T47D (cell line): ENCODE data around the gene XCL1.

Experiments
- DNase-seq, 2 experiments: peaks; one replicate each; pipeline versions ENCODE4 v3.0.0 to v3.0.0-alpha.2; 2011 to 2012; ENCODE audit warnings: low read depth in 1 of 2, low spot score in 1 of 2
- JUND ChIP-seq: IDR thresholded peaks from 2 replicates; pipeline ENCODE4 v1.6.1; 2012; ENCODE audit warnings: low read depth
- in situ Hi-C: cut with HindIII; loops from 2 replicates; pipeline ENCODE4 v1.10.0; 2016; ENCODE audit warnings: low sequenced_read_pairs, low pct_unique_long_range_greater_than_20kb

Gene XCL1

DNA sequence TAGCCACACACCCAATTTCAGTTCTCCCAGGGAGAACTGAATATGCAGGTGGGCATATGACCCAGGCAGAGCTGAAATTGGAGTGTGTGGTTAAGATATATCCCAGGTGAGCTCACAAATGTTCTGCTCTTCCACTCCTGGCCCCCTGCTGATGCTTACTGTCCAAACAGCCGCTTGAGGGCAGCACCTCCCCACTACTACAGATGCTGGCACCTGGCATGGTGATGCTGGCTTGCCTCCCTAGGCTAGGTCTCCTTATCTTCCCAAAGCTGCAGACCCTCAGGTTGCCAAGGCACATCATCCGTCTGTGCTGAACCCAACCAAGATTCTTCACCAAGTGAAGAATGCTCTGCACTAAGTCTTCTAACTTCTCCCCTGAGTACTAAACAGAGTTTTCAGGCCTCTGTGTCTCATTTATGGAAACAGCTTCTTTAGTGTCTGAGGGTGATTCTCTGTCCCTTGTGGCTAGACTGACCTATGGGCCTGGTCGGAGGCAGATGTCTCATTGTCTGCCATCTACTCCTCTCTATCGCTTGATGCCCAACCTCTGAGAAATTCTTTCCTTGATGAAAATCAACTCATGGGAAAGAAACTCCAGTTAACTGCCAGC lies 27.2 kb downstream of the XCL1 start:
- in situ Hi-C loops, result no loop called here
- DNase-seq, result peak; percentile 38 to 84
- no peak for TF ChIP-seq JUND

DNA sequence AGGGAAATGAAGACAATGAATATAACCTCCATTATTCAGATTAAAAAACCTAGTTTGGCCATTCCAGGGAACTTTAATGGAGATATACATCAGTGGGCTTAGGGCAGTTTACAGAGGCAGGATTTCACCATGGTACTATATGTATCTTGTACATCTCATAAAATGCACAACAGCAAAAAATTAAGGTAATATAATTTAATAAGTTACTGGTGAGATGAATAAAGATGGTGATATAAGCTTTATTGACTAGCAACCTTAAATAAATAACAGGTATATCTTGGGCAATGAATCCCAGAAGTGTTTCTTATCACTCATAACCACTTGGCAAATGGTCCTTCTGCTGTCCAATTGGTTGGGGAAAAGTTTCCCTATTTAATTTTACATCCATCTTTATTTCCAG lies 29.0 kb downstream of the XCL1 start:
- DNase-seq, result no peak
- TF ChIP-seq JUND, result no peak
- in situ Hi-C loops, result no loop called here

DNA sequence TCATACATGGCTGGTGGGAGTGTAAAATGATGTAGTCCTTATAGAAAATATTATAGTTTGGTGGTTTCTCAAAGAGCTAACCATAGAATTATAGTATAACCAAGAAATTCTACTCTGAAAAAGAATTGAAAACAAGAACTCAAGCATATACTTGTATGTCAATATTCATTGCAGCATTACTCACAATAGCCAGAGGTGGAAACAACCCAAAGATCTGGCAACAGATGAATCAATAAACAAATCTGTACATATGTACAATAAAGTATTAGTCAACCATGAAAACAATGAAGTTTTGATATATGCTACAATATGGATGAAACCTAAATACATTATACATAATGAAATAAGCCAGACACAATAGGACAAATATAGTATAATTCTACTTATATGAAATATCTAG lies 29.7 kb downstream of the XCL1 start:
- in situ Hi-C loops, result no loop called here
- peak in 1 of 2 experiments; percentile 16 for DNase-seq
- TF ChIP-seq JUND, result no peak

DNA sequence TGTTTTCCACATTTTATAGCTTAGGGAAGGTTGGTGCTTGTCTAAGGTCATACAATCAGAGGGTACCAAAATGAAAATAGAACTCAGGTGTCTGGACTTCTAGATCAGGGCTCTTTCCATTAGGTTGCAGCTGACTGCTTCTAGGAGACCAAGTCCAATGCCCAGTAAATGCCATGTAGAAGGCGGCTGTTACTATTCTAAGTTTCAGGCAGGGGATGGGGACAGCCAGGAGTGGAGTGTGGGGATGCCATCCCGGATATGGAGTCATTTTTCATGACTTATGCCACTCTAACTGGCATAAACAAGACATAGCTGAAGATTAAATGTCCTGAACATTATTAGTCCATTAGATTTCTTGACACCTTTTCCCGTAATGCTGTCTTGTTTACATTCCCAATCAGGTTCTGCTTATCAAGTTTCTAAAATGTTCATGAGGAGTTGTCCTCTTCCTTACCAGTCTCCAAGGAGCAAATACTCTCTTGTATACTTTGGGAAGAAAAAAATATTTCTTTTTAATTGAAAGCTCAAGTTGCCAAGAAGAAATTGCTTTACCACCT lies 31.5 kb downstream of the XCL1 start:
- TF ChIP-seq JUND, result no peak
- DNase-seq, result no peak
- in situ Hi-C loops, result no loop called here

DNA sequence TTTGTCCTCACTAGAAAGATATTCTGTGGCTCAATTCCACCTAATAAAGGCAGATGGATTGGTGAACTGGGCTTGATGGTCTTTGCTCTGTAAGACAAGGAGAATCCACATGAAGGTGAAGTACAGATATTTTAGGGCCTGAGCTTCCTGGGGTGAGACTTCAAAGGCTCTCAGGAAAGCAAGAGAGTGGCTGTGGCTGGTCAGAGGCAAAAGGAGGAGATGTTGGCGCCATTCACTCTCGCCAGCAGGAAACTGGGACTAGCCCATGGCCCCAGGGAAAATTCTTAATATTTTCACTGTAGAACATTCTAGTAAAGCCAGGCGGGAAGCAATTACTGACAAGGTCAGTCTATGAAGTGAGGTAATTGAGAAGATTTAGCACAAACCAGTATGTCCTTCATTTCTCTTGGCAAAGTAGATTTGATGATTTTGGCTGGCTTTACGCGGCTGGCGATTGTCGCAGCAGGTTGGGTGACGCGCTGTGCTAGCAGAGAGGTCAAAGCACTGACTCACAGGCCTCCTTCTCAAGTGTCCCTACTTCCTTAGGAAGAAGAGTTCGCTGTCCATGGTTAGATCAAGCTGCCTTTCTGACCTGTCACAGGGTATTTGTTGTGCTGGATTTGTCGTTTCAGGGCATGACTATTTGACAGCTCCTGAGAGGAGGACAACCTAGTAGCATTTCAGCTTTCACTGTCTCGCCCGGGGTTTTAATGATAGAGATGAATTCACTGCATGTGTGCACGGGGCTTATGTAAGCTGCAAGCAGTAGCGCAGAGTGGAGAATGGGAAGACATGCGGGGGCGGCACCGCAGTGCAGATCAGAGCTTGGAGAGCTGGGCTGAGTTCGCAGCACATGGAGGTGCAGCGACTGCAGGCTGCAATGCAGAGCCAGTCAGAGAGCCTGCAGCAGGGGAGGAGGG lies 32.7 kb downstream of the XCL1 start:
- no peak for TF ChIP-seq JUND
- in situ Hi-C loops, result no loop called here
- peak in 1 of 2 experiments; percentile 84 for DNase-seq

DNA sequence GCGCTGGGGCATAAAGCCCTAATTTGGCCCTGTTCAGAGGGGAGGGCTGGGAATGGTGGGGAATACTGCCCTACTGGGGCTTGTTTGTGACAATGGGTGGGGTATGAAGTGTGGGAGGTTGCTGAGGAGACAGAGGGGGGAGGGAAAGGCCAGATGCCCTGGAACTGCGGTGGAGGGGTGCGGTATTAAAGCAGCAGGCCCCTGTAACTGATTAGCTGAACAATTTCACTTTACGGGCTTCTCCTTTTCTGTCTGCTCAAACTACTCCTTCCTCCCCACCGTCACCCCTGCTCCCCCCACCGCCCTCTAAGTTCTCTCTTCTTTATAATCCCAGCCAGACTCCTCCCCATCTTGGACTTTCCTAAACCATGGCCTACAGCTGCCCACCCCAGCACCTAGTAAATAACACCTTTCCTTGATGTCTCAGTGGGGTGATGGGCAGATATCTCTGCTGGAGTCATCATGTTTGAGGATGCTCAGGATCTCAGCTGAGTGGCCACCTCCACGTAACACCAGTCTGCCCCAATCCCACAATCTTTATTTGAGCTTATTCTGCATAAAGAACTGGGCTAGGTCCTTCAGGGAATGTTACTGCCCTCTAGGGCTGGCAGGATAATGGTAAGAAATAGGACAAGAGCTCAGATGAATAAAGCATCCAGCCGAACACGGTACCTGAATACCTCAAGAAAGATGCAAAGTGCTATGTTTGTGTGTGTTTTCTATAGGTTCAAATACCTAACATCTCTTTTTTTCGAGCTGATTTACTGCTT lies 33.5 kb downstream of the XCL1 start:
- in situ Hi-C loops, result no loop called here
- peak in 1 of 2 experiments; percentile 20 for DNase-seq
- TF ChIP-seq JUND, result no peak

DNA sequence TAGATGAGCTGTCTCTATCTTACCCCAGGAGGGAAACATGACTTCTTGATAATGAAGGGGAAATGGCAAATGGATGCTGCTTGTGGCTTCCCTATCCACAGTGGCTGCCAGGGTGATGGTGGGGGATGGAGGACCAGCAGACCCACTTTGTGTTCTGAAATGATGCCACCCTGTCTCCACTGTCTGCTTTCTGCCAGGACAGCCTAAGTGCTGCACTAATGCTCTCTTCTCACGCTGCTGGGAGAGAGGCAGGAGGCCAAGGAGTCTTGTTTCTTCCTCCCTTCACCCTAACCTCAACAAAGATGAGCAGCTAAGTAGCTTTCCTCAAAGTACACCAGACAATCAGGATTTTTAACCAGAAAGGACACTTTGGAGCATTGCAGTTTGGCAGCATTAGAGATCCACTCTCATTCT lies 36.6 kb downstream of the XCL1 start:
- in situ Hi-C loops, result no loop called here
- TF ChIP-seq JUND, result no peak
- DNase-seq, result no peak

DNA sequence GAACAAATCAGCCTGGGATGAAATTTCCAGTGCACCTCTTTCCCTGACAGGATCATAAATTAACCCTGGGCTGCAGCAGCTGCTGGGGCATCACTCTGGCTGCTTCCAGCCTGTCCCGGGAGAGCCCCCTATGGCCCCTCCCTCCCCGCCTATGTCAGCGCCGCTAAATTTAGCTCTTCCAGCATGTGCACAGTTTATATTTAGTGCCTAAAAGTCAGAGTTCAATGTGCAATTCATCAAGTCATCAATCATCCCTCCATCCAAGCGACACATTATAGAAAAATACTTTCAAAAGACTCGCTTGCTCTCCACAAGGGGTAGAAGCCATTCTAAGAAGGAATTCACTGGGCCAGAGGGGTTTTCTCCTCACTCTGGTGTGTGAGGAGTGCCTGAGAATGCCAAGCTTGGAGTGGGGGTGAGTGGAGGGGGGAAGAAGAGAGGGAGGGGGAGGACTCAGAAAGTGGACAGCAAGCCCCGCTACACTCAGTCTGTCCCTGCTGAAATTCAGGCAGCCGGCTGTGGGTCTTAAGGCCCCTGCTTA lies 37.4 kb downstream of the XCL1 start:
- in situ Hi-C loops, result no loop called here
- DNase-seq, result no peak

DNA sequence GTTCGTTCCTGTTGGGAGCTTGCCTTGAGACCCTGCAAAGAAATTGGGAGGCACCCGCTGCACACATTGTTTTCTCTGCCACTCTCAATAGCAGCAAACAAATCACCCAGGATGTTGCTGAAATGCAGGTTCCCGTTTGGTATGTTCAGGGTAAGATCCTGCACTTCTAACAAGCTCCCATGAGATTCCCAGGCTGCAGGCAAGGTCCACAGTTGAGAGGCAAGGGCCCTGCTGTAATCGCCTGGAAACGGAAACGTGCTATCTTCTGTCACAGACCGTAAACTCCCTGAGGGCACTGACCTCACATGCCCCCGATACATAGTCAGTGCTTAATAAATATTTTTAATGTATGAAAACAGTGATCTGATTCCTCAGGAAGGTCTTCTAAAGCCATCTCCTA lies 37.8 kb downstream of the XCL1 start:
- TF ChIP-seq JUND, result no peak
- in situ Hi-C loops, result no loop called here
- no peak for DNase-seq

More for the DNA sequence above, 37.4 kb downstream of the XCL1 start:
- TF ChIP-seq JUND, result no peak

DNA sequence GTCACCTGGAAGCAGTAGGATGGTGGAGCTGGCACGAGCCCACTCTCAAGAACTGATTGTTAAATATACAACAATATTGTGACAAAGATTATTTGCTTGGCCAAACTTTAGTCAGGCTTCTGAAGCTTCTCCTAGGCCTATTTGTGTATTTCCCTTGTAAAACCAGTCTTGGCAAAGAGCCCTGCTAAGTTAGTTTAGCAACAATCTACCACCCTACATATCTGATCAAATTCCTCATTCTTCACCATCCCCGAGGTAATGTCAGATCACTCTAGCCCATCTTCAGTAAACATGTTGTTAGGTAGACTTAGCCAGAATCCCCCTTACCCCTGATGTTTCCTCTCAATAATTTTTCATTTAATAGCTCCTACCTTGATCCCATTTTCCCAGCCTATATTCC lies 39.6 kb downstream of the XCL1 start:
- TF ChIP-seq JUND, result peak; percentile 81
- DNase-seq, result peak in 1 of 2 experiments; percentile 53
- in situ Hi-C loops, result no loop called here

DNA sequence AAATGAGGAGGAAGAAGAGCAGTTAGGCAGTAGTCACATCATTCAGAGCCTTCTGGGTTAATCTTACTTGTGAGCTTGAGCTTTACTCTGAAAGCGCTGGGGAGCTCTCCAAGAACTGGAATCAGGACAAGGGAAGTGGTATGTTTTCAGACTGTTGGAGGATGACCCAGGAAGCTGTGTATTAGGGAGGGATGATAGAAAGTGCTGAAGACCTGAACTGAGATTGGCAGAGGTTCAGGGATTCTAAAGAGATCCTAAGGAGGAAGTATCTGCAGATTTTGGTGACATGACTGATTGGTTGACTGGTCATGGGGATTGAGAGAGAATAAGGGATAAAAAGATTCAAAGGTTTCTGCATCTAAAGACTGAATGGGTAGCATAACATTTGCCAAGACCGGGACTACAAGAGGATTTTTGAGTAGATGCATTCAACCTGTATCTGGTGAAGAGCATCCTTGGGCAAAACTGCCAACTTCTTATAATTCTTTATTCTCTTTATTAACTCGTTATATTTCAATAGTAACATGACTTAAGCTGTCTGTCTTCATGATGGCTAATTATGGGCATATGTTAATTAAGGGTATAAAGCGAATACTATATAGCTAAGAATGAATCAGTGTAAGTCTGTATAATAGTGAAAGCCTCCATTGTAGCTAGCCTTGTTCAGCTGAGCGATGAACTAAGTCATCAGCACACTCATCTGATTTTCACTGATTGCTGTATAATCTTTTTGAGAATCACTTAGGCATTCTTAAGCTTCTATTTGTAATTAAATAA lies 41.8 kb downstream of the XCL1 start:
- TF ChIP-seq JUND, result no peak
- in situ Hi-C loops, result no loop called here
- DNase-seq, result no peak
